NCI-H1694 treated with DMSO at 0.1 percent for 48 hours (cell line): ENCODE measurements around the gene FUBP3.

Experiments
- DNase-seq: peaks from one replicate; lab custom pipeline; 2025; lab: John Stamatoyannopoulos, UW

FUBP3 gene

GRCh38 chr9:130578865-130579737 lies at the start of gene FUBP3:
FUBP3 (plus strand) TSS chr9:130579577; CDS start chr9:130579681, 104 bp downstream.
- peak; percentile 45 for DNase-seq

GRCh38 chr9:130530938-130531337 lies 48.4 kb upstream of the FUBP3 start:
- no peak for DNase-seq

- DNase-seq, result no peak
Observed at GRCh38 chr9:130531670-130532069, 47.7 kb upstream of the FUBP3 start.

GRCh38 chr9:130532426-130533080 lies 46.8 kb upstream of the FUBP3 start:
- DNase-seq, result no peak

- DNase-seq, result no peak
Observed at GRCh38 chr9:130535818-130536521, 43.4 kb upstream of the FUBP3 start.

GRCh38 chr9:130536701-130537107 lies 42.7 kb upstream of the FUBP3 start:
- no peak for DNase-seq

- DNase-seq, result no peak
Observed at GRCh38 chr9:130537346-130538050, 41.9 kb upstream of the FUBP3 start.

GRCh38 chr9:130539420-130540223 lies 39.8 kb upstream of the FUBP3 start:
- DNase-seq, result no peak

GRCh38 chr9:130541533-130541932 lies 37.8 kb upstream of the FUBP3 start:
- no peak for DNase-seq

GRCh38 chr9:130542038-130542437 lies 37.3 kb upstream of the FUBP3 start:
- DNase-seq, result no peak

- DNase-seq, result no peak
Observed at GRCh38 chr9:130542457-130543228, 36.7 kb upstream of the FUBP3 start.

GRCh38 chr9:130543368-130543767 lies 36.0 kb upstream of the FUBP3 start:
- DNase-seq, result no peak

- no peak for DNase-seq
Observed at GRCh38 chr9:130543859-130544258, 35.5 kb upstream of the FUBP3 start.

- no peak for DNase-seq
Observed at GRCh38 chr9:130544364-130544763, 35.0 kb upstream of the FUBP3 start.

- no peak for DNase-seq
Observed at GRCh38 chr9:130548103-130548502, 31.3 kb upstream of the FUBP3 start.

GRCh38 chr9:130549093-130549735 lies 30.2 kb upstream of the FUBP3 start:
- DNase-seq, result no peak

GRCh38 chr9:130554606-130555005 lies 24.8 kb upstream of the FUBP3 start:
- DNase-seq, result no peak

- DNase-seq, result no peak
Observed at GRCh38 chr9:130555061-130555460, 24.3 kb upstream of the FUBP3 start.

- DNase-seq, result no peak
Observed at GRCh38 chr9:130555968-130556367, 23.4 kb upstream of the FUBP3 start.
